NT2/D1 (cell line): ENCODE measurements around the gene INVS.
A peak's percentile ranks its signal among the peaks of the same experiment; 100 is the strongest.
"Not testable (repeated sequence)": the region's sequence is repeated elsewhere in the genome, so short reads cannot be mapped to it uniquely, and the experiment has no call there.

Experiments used
- DNase-seq: peaks from one replicate; pipeline ENCODE4 v3.0.0-alpha.2; 2011; ENCODE audit warnings: low read depth, low spot score
- H3K27me3 ChIP-seq: 2 replicates; pipeline ENCODE4 v1.6.0; 2011; ENCODE audit warnings: mild to moderate bottlenecking; ENCODE audit not compliant: insufficient read length, insufficient read depth
- H3K36me3 ChIP-seq: 2 replicates; pipeline ENCODE4 v1.6.1; 2011; ENCODE audit warnings: mild to moderate bottlenecking, low read length, mixed read lengths; ENCODE audit not compliant: insufficient read depth, insufficient read length
- H3K4me1 ChIP-seq: 2 replicates; pipeline ENCODE4 v1.5.1; 2011; ENCODE audit not compliant: insufficient read depth, insufficient read length
- H3K4me3 ChIP-seq: 2 replicates; pipeline ENCODE4 v1.5.1; 2011; ENCODE audit warnings: low read depth; ENCODE audit not compliant: insufficient read length
- H3K9ac ChIP-seq: 2 replicates; pipeline ENCODE4 v1.6.0; 2011; ENCODE audit warnings: low read depth; ENCODE audit not compliant: insufficient read length
- H3K9me3 ChIP-seq: 2 replicates; pipeline ENCODE4 v1.5.1; 2011; ENCODE audit warnings: mild to moderate bottlenecking, low read length; ENCODE audit not compliant: insufficient read depth
- SUZ12 ChIP-seq: IDR thresholded peaks from 2 replicates; pipeline ENCODE4 v1.6.1; 2011; ENCODE audit not compliant: insufficient read length, insufficient read depth; ENCODE audit errors: extremely low read depth
- YY1 ChIP-seq: IDR thresholded peaks from 2 replicates; pipeline ENCODE4 v1.6.1; 2011; ENCODE audit not compliant: insufficient read length, insufficient read depth
- ZNF274 ChIP-seq: IDR thresholded peaks from 2 replicates; pipeline ENCODE4 v1.6.1; 2011; ENCODE audit warnings: mild to moderate bottlenecking, low read depth, low read length

INVS gene

GRCh38 chr9:100098887-100099721 is at the start of gene INVS, which contains the start of gene ERP44:
TSS of gene INVS (plus strand) at chr9:100099243. CDS start at chr9:100104522, 5,279 bp downstream.
TSS of gene ERP44 (minus strand) at chr9:100099000. CDS start at chr9:100098840, 160 bp downstream.
- H3K27me3 ChIP-seq, result no peaks in the 10 kb centered on the region
- DNase-seq, result peak; percentile 99
- H3K36me3 ChIP-seq, result peaks cover 17% of the 10 kb centered on the region
- peak within 1 kb of the TSS; percentile 99 for H3K4me3 ChIP-seq
- TF ChIP-seq YY1 (no peak), ZNF274 (no peak), SUZ12 (no peak)
- peak within 1 kb of the TSS; percentile 88 for H3K9ac ChIP-seq
- H3K9me3 ChIP-seq, result no peaks in the 10 kb centered on the region
- H3K4me1 ChIP-seq, result no peaks in the 10 kb centered on the region

- Histone ChIP-seq H3K9me3 (no peaks in the 10 kb centered on the region), H3K4me3 (no peak overlapping the region), H3K36me3 (peaks cover 17% of the 10 kb centered on the region), H3K27me3 (no peaks in the 10 kb centered on the region), H3K4me1 (no peaks in the 10 kb centered on the region), H3K9ac (no peak overlapping the region)
- TF ChIP-seq SUZ12 (no peak), ZNF274 (no peak), YY1 (no peak)
- no peak for DNase-seq
Observed at GRCh38 chr9:100049551-100049950, 49.5 kb upstream of the INVS start.

GRCh38 chr9:100052375-100052774 is 46.7 kb upstream of the INVS start:
- Histone ChIP-seq H3K9ac (no peak overlapping the region), H3K4me1 (no peaks in the 10 kb centered on the region), H3K36me3 (peaks cover 17% of the 10 kb centered on the region), H3K9me3 (no peaks in the 10 kb centered on the region), H3K4me3 (no peak overlapping the region), H3K27me3 (no peaks in the 10 kb centered on the region)
- TF ChIP-seq ZNF274, result no peak
- no peak for TF ChIP-seq YY1
- TF ChIP-seq SUZ12, result no peak
- DNase-seq, result no peak

GRCh38 chr9:100056561-100056960 is 42.5 kb upstream of the INVS start:
- H3K4me1 ChIP-seq, result no peaks in the 10 kb centered on the region
- H3K27me3 ChIP-seq, result no peaks in the 10 kb centered on the region
- DNase-seq, result no peak
- H3K9me3 ChIP-seq, result no peaks in the 10 kb centered on the region
- H3K4me3 ChIP-seq, result no peak overlapping the region
- TF ChIP-seq YY1 (no peak), ZNF274 (no peak), SUZ12 (no peak)
- H3K9ac ChIP-seq, result no peak overlapping the region
- peaks cover 9% of the 10 kb centered on the region for H3K36me3 ChIP-seq

- Histone ChIP-seq H3K27me3 (no peaks in the 10 kb centered on the region), H3K9ac (no peak overlapping the region), H3K36me3 (peaks cover 5% of the 10 kb centered on the region), H3K9me3 (no peaks in the 10 kb centered on the region), H3K4me1 (no peaks in the 10 kb centered on the region), H3K4me3 (no peak overlapping the region)
- TF ChIP-seq SUZ12 (no peak), YY1 (no peak), ZNF274 (no peak)
- no peak for DNase-seq
Observed at GRCh38 chr9:100057624-100058023, 41.4 kb upstream of the INVS start.

GRCh38 chr9:100058699-100059579 is 40.1 kb upstream of the INVS start:
- no peaks in the 10 kb centered on the region for H3K9me3 ChIP-seq
- H3K4me1 ChIP-seq, result no peaks in the 10 kb centered on the region
- H3K36me3 ChIP-seq, result peaks cover 5% of the 10 kb centered on the region
- H3K27me3 ChIP-seq, result no peaks in the 10 kb centered on the region
- TF ChIP-seq SUZ12 (no peak), ZNF274 (no peak), YY1 (no peak)
- no peak for DNase-seq
- H3K4me3 ChIP-seq, result no peak overlapping the region
- H3K9ac ChIP-seq, result no peak overlapping the region

GRCh38 chr9:100062683-100063082 is 36.4 kb upstream of the INVS start:
- H3K4me1 ChIP-seq, H3K4me3 ChIP-seq, H3K9me3 ChIP-seq, H3K36me3 ChIP-seq, H3K9ac ChIP-seq, DNase-seq, H3K27me3 ChIP-seq: not testable (repeated sequence)
